ENCODE results near the gene SSR4.
"Not testable (repeated sequence)": the region's sequence is repeated elsewhere in the genome, so short reads cannot be mapped to it uniquely, and the experiment has no call there.

The SSR4 gene

GRCh38 chrX:153807976-153808375, 13.5 kb downstream of the SSR4 start:
- no peak for DNase-seq

DNA sequence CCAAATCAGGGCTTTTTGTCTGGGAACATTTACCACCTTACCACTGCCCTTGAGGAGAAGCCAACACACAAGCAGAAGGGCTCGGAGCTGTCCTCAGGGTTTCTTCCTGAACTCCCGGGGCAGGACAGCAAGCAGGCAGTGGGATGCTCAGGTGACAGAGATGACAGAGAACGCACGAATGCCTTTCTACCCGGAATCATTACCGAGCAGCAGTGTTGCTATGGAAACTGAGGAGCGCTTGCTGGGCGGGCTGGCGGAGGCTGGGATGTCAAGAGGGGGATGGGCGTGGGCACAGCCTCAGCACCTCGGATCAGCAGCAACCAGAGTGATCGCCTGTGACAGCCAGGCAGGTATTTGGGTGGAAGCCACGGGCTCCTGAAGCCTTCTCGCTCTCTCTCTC, 17.8 kb downstream of the SSR4 start:
- DNase-seq: no peak

DNA sequence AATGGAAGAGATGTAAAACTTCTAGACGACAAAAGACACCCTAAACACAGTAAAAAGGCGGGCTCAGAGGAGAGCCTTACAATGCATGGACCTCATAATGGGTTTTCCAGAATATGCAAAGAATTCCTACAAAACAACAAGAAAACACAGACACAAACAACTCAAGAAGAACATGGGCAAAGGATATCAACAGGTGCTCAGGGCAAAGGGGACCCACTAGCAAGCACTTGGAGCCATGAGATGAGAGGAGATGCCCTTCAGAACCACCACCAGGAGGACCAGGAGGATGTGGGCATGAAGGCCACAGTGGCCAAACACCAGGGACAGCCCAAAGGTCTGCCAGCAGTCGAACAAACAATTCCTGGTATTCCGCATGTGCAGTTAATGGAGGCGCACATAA, 18.7 kb downstream of the SSR4 start:
- no peak for DNase-seq

GRCh38 chrX:153814591-153815315, 20.3 kb downstream of the SSR4 start:
- DNase-seq: no peak

- peak; percentile 33 to 43 for DNase-seq
Observed at GRCh38 chrX:153816831-153817690, 22.6 kb downstream of the SSR4 start.

DNA sequence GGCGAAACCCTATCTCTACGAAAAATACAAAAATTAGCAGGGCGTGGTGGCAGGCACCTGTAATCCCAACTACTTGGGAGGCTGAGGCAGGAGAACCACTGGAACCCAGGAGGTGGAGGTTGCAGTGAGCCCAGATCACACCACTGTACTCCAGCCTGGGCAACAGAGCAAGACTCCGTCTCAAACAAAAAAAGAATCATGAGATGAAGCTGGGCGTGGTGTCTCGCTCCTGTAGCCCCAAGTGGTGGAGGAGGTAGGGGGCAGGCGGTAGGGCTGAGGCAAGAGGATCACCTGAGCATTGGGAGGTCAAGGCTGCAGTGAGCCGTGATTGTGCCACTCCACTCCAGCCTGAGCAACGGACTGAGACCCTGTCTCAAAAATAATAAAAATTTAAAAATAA, 23.6 kb downstream of the SSR4 start:
- not testable (repeated sequence) for DNase-seq

DNA sequence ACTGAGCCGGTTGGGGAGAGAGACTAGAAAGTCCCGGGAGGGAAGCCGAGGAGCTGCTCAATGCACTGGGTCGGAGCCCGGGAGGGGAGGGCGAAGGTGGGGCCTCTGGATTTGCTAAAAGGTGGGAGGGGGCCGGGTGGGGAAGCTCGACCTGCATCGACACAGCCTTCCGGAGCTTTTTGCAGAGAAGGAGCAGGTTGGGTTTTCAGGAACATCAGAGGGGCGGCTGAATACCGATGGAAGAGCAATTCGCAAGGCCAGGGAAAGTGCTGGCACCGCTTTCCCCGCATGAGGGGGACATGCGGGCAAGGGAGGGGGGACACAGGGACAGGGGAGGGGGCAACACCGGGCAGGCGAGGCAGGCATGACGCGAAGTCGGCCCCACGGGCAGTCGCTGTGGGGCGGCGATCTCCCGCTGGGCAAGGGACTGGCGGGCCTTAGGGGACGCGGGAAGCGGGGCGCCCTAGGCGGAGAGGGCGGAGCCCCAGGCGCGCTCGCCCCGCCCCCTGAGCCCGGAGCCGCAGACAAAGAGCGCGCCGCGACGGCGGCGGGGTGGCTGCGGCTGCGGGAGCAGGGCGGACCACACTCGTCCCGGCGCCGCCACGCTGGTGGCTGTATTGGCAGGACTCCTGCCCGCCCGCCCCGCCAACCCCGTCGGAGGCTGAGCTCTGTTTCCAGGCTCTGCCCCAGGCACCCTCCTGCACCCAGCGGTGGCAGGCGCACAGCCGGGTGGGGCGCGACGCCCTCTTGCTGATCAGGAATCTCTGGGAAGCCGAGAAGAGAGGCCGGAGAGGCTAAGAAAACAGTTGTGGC, 24.3 kb downstream of the SSR4 start:
- peak; percentile 50 to 74 for DNase-seq

GRCh38 chrX:153819384-153820040, 25.0 kb downstream of the SSR4 start:
- DNase-seq: no peak

- no peak for DNase-seq
Observed at GRCh38 chrX:153820601-153821000, 26.1 kb downstream of the SSR4 start.

GRCh38 chrX:153821066-153821465, 26.6 kb downstream of the SSR4 start:
- DNase-seq: no peak

- no peak for DNase-seq
Observed at GRCh38 chrX:153824348-153824747, 29.9 kb downstream of the SSR4 start.

DNA sequence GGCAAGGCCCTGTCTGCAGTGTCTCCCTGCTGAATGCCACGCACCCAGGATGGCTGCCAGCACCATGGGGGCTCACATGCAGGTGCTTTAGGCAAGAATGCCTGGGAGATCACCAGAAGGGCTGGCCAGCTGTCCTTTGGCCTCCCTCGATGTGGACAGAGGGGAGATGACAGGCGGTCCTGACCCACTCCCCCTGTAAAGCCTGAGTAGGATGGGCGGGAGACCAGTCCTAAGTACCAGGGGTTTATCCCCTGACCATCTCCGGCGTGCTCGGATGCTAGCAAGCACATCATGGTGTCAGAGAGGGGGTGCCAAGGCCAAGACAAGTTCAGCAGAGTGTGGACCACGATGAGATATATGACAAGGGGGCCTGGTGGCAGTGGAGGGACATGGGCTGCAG, 30.6 kb downstream of the SSR4 start:
- no peak for DNase-seq

- DNase-seq: no peak
Observed at GRCh38 chrX:153827016-153827415, 32.5 kb downstream of the SSR4 start.

- no peak for DNase-seq
Observed at GRCh38 chrX:153827903-153828302, 33.4 kb downstream of the SSR4 start.

- no peak for DNase-seq
Observed at GRCh38 chrX:153828308-153828707, 33.8 kb downstream of the SSR4 start.

- no peak for DNase-seq
Observed at GRCh38 chrX:153828723-153829548, 34.5 kb downstream of the SSR4 start.

DNA sequence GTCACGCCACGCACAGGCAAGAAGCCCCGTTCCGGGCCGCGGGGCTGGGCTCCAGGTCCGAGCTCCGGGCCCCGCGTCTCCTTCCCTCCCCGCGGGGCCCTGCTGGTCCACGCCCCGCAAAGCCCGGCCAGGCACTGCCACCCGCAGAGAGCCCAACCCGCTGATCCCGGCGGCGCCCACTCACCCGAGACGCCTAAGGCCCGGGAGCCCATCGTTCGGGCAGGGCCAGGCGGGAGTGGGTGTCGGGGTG, 35.0 kb downstream of the SSR4 start:
- DNase-seq: no peak

DNA sequence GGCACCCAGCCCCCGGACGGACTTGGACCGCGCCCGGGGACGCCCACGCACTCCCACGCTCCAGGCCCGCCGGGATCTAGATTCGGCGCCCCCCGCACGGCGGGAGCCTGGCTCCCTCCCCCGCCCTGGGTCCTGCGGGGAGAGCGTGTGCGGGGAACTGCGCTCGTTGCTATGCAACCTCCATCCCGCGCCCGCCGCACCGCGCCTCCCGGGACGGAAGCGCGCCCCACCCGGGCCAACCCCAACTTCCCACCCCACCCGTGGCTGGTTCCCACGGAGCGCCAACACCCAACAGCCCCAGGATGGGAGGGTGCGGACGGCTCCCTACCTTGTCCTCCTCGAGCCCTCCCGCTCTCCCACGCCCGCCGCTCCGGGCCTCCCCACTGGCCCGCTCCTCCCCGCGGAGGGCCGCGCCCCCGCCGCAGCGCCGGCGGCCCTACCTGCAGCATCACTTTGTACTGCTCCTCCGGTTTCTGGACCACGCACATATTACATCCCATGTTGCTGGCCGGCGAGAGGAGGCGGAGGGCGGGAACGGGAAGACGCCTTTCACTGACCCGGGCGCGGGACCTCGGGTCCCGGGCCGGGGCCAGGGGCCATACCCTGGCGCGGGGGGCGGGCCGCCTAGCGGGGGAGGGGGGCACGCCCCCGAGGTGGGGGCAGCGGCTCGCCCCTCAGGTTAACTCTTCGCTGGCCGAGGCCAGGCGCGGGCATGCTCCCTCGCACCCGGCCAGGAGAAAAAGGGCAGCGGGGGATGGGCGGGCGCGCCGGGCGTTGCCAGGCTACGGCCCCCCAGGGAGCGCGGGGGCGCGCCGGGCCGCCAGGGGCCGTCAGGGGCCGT, 35.6 kb downstream of the SSR4 start, which contains the start of gene PDZD4:
TSS of gene PDZD4 (minus strand) at position 746 of the 841 bp plus-strand sequence. CDS start at position 500, 246 bp downstream.
- DNase-seq: no peak

DNA sequence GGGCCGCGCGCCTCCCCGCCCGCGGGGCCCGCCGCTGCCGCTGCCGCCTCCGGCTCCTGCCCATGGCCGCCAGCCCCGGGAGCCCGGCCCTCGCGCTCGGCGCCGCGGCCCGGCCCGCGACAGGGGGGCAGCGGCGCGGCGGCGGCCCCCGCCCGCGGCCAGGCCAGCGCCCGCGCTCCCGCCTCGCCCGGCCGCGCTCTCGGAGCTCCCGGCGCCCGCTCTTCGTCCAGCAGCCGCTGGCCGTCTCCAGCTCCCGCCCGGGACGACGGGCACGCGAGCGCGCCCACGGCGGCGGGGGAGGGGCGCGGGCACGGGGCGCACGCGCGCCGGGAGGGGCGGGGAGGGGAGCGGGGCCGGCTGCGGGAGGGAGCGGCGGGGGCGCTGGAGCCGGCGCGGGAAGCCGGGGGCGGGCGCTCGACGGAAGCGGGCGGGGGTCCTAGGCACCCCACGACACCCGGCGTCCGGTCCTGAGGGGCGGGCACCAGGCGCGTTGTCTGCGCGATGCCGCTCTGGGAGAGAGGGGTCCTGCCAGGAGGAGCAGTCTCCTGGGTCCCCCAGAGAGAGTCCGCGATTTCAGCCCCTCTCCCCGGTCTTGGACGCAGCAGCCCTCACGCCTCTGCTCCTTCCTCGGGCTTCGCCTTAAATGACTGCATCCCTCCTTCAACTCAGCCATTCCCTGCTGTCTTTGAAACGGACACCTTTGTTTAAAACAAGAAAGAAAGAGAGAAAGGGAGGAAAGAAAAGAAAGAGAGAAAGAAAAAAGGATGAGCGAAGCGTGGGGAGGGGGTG, 36.4 kb downstream of the SSR4 start:
- no peak for DNase-seq

- no peak for DNase-seq
Observed at GRCh38 chrX:153831429-153832150, 37.1 kb downstream of the SSR4 start.

All from stimulated activated CD4-positive, alpha-beta T cell treated with anti-CD3 and anti-CD28 coated beads, Interleukin-2, amount 100 ng/mL, for 24 hours (primary cell).